ENCODE results near the gene DYNC1H1.
"Not testable (repeated sequence)": the region's sequence is repeated elsewhere in the genome, so short reads cannot be mapped to it uniquely, and the experiment has no call there.

The DYNC1H1 gene

DNA sequence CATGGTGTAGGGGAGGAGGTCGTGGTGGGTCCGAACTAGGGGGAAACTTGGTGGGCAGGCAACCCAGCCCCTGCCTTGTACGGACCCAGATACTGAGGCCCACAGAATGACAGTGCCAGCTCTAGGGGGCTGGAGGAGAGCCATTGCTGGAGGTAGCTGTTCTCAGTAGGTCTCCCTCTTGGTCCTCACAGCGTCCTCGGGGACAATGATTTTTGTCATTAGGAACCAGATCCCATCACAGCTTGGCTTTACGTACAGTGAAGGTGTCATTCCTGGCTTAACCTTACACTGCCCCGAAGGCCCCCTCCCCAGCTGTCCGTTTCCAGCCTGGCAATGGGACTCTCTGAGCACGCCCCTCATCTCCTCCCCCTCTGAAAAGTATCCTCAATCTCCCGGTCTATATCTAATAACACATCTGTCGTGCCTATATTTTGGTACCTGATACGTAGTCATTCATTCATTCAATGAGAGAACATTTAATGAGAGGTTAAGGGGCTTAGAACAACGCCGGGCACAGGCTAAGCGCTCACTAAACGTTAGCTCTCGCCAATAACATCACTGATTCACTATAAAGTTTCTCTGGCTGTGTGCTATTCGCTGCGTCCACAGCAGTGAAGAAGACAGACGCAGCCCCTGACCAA is 597 bp upstream of the DYNC1H1 start:
- no peak for DNase-seq (ENCODE audit: low spot score)
- FAIRE-seq = no peak

DNA sequence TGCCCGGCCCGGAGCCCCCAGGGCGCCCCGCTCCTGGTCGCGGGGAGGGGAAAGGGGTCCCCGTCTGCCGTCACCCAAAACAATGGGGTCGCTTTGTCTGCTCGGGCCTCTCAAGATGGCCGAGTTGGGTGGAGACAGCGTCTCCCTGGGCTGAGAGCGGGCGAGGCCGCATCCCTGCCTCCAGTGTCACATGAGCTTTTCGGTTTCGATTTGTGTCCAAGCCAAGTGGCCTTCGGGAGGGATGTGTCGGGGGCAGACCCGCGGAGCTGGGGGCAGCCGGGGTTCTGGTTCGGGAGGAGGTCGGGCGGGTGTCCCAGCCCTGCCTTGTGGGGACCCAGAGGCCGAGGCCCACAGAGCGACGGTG is 790 bp downstream of the DYNC1H1 start:
- FAIRE-seq (no peak), DNase-seq (ENCODE audit: low spot score) (peak; percentile 31)

DNA sequence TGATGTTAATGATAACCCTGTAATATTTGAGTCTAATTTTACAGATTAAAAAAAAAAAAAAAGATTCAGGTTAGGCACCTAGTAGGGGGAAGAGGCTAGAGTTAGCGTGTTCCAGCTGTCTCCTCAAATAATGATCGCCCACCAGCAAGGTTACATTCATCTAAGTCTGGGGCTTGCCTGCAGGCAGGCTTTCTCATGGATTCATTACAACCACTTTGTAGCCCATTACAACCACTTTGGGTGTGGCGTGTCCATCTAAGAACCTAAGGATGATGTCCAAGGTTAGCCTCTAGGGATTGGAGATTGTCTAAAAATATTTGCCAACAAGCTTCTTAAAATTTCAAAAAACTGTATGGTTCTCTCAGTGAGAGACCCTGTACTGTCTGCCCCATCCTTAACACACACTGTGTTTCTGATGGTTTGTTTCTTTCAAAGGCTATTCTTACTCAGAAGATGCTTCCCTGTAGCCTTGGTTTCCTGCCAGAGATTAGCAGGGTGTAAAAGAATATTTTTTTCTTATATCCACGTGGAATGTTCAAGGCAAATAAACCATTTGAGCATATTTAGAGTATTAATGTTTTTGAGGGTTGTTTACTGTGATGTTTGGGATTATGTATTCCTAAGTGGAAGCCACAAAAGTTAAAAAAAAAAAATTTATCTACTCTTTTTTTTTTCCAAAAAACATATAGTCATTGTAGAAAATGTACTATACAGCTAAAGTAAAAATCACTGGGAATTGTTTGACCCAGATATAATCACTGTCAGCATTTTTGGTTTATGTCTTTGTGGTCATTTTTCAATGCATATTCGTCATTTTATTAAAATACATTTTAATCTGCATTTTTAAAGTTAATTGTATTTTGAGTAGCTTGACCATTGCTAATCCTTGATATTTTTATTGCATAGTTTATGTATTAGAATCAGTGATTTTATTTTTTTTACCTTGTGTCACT is 1.7 kb downstream of the DYNC1H1 start:
- DNase-seq (ENCODE audit: low spot score) (no peak), FAIRE-seq (no peak)

DNA sequence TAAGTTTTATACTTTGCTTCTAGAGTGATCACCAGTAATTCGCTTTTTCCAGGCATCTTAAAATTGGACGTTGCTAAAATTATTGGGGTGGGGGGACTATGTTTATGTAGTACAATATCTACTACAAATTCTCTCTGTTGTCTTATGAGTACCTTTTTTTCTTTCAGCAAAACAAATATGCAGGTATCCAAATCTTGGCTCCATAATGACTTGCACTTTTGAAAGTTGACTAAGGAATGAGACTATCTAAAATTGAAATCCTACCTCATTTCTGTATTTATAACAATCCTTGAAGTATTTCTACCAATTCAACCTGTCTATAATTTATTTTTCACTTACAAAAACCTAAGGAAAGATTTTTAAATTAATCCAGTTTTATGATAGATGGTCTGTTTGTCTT is 2.4 kb downstream of the DYNC1H1 start:
- no peak for FAIRE-seq
- DNase-seq (ENCODE audit: low spot score) = no peak

DNA sequence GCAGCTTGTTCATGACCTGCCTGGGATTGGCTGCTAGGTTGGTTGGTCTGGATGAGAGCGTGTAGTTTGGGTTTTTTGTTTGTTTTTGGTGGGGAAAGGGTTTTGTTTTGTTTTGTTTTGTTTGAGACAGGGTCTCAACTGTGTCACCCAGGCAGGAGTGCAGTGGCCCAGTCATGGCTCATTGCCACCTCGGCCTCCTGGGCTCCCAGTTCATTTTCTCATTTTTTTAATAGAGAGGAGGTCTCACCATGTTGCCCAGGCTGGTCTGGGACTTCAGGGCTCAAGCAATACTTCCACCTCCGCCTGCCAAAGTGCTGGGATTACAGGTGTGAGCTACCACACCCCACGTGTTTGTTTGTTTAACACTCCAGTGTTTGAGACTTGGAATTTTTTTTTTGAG is 3.8 kb downstream of the DYNC1H1 start:
- FAIRE-seq (no peak), DNase-seq (ENCODE audit: low spot score) (no peak)

DNA sequence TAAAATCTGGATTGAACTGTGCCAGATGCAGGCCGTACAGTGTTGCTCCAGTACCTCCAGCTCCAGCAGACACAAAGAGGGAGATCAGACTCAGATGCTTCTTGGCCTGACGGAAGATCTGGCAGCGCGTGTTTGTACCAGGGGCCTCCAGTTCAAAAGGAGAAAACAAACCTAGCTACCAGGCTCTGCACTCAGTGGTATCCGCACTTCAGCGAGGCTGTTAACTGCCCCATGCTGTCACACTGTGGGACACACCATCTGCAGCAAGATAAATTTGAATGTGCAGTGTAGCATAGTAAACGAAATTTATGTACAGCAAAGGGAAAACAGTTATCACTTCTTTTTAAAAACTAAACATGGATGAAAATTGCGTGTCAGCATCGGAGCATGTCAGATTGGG is 5.1 kb downstream of the DYNC1H1 start:
- no peak for FAIRE-seq
- no peak for DNase-seq (ENCODE audit: low spot score)

DNA sequence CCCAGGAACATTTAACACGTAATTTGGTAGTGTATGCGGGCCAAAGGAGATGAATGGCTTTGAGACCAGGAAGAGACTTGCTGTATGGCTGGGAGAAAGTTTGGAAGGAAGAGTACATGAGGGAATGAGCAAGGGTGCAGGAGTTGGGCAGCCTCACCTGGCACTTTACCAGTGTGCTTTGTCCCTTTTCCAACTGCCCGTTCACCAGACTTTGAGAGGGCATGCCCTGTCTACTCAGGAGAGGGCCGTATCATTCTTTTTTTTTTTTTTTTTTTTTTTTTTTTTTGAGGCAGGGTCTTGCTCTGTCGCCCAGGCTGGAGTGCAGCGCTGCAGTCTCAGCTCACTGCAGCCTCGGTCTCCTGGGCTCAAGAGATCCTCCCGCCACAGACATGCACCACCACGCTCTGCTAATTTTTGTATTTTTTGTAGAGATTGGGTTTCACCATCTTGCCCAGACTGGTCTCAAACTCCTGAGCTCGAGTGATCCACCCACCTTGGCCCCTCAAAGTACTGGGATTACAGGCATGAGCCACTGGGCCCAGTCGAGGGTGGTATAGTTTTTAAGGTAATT is 6.5 kb downstream of the DYNC1H1 start:
- DNase-seq (ENCODE audit: low spot score) = no peak
- no peak for FAIRE-seq

DNA sequence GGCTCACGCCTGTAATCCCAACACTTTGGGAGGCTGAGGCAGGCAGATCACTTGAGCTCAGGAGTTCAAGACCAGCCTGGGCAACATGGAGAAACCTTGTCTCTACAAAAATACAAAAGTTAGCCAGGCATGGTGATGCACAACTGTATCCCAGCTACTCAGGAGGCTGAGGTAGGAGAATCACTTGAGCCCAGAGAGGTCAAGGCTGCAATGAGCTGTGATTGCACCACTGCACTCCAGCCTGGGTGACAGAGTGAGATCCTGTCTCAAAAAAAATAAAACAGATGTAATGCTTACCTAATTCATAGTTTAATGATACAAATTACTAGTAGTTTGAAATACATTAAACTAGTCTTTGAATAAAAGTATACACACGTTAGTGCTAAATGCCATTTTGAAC is 7.1 kb downstream of the DYNC1H1 start:
- not testable (repeated sequence) for FAIRE-seq; DNase-seq (ENCODE audit: low spot score)

DNA sequence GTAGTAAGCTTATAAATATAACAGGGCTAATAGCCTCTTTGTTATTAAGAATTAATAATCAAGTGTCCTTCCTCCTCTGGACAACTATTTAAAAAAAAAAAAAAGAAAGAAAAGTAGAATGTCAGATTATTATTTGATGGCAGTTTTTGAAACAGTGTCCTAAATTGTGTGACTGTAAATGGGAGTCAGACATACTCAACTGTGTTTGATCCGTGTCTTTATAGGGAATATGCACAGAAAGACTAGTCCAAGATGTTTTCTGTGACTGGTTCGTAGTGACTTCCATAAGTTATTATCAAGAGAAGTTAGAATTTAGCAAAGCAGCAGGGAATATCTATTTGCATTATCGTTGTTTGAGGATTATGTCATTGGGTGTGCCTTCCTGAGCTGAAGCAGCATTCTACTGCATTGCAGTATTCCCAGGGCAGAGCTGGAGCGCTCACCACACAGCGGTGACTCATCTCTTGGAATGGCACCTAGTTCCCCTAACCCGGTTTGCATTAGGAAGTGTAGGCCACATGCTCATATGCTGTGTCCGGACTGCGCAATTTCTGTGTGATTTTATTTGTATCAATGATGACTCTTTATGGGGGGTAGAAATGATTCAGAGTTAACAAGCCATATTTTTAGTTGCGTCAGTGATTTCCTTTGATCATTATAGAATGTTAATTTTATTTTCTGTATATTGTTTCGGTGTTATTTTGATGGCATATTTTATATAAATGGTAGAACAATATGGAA is 7.9 kb downstream of the DYNC1H1 start:
- FAIRE-seq (peak; percentile 23), DNase-seq (ENCODE audit: low spot score) (peak; percentile 82)

DNA sequence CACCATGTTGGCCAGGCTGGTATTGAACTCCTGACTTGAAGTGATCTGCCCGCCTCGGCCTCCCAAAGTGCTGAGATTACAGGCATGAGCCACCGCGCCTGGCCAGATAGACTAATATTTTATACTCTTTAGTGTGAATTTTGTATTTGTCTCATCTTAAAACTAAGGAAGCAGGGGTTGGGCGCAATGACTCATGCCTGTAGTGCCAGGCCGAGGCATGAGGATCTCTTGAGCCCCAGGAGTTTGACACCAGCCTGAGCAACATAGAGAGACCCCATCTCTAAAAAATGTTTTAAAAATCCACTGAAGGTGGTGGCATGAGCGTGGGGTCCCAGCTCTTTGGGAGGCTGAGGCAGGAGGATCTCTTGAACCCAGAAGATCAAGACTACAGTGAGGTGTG is 9.0 kb downstream of the DYNC1H1 start:
- DNase-seq (ENCODE audit: low spot score) (no peak), FAIRE-seq (no peak)

DNA sequence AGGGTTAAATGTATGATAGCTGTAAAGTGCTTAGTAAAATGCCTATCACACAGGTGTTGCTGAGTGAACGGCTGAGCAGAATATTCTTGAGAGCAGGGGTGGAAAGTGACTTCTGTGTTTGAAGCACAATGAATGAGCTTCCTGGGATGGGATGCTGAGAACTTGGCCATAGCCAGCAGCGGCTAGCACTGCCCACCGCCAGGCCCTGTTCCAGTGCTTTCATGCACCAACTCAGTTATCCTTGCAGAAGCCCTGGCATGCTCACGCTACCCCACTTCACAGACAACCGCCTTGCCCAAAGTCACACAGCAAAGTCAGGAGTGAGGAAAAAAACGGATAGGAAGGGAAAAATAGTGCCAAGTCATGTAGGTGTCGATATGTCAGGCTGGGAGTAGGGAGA is 10.9 kb downstream of the DYNC1H1 start:
- DNase-seq (ENCODE audit: low spot score) (no peak), FAIRE-seq (no peak)

DNA sequence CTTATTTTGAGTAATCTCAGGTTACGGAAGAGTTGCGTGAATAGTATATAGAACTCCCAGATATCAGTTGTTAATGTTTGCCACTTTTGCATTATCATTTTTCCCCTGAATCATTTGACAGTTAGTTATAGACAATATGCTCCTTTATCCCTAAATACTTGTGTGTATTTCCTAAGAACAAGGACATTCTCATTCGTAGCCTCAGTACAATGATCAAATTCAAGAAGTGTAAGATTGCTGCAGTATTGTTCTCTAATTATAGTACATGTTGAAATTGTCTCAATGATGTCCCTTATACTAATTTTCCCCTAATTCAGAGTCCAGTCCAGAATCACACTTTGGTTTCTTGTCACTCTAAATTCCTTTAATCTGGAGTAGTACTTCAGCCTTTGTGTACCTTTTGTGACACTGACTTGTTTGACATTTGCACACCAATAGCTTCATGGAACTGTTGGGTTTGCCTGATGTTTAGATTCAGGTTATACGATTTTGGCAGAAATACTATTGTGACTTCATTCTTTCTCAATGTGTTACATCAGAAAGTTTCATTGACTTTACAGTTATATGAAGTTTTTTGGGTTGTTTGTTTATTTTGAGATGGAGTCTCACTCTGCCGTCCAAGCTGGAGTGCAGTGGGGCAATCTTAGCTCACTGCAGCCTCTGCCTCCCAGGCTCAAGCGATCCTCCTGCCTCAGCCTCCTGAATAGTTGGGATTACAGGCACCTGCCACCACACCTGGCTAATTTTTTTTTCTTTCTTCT is 13.1 kb downstream of the DYNC1H1 start:
- FAIRE-seq (no peak), DNase-seq (ENCODE audit: low spot score) (no peak)

DNA sequence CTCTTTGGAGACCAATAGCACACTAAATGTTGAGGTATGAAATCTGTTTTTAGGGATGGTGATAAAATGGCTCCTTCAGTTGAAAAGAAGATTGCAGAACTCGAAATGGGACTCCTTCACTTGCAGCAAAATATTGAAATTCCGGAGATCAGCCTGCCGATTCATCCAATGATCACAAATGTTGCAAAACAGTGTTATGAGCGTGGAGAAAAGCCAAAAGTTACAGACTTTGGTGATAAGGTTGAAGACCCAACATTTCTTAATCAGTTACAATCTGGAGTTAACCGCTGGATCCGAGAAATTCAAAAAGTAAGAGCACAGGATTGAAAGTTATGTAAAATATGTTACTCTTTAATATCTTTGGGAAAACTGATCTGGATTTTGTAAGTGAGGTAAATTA is 15.3 kb downstream of the DYNC1H1 start:
- DNase-seq (ENCODE audit: low spot score) (no peak), FAIRE-seq (no peak)

DNA sequence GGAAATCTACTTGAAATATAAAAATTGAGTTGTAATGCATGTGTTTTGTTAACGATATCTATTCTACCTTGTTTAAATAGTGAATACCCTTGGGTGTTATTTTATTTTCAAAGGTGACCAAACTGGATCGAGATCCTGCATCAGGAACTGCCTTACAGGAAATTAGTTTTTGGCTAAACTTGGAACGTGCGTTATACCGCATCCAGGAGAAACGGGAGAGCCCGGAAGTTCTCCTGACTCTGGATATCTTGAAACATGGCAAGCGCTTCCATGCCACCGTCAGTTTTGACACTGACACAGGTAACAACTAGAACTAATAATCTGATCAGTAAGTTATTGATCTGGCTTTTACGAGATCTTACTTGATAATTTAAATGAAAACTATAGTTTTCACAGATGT is 15.9 kb downstream of the DYNC1H1 start:
- DNase-seq (ENCODE audit: low spot score) (no peak), FAIRE-seq (no peak)

DNA sequence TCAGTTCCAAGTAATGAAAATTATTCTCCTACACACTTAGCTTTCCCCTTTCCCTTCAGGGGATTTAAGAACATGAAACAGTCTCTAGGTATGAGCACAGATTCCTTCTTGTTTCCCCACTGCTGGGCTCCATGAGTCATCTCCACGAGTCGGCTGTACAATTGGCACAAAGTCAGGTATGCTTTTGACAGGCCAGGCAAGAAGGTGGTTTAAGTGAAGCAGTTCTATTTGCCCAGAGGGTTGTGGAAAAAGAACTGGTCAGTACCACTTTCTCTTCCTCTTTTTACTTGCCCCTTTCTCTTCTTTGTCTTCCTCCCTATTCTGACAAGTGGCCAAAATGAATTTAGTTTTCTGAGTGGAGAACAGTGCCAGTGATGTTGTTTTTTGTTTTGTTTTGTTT is 16.3 kb downstream of the DYNC1H1 start:
- no peak for FAIRE-seq
- DNase-seq (ENCODE audit: low spot score) = peak; percentile 76

DNA sequence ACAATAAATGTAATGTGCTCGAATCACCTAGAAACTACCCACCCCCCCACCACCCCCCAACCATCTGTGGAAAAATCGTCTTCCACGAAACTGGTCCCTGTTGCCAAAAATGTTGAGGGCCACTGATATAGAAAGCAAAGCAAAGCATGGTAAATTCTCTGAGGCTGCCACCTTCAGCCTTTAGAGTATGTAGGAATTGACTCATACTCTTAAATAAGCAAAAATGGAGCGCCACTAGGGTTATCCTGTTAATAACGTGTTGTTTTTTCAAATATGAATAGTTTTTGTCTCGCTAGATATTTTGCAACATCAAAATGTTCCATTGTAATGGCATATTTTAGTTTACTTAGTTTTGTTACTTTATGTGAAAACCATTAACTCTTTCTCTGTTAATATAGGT is 18.2 kb downstream of the DYNC1H1 start:
- FAIRE-seq = no peak
- no peak for DNase-seq (ENCODE audit: low spot score)

DNA sequence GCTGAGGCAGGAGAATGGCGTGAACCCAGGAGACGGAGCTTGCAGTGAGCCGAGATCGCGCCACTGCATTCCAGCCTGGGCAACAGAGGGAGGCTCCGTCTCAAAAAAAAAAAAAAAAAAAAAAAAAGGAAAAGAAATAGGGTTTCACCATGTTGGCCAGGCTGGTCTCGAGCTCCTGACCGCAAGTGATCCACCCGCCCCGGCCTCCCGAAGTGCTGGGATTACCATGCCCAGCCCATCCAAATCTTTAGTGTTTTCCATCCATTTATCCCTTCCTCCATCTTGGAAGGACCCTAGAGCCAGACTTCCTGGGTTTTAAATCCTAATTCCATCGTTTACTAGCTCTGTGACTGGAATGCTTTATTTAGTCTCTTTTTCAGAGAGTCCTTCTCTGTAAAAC is 20.5 kb downstream of the DYNC1H1 start:
- FAIRE-seq; DNase-seq (ENCODE audit: low spot score): not testable (repeated sequence)

DNA sequence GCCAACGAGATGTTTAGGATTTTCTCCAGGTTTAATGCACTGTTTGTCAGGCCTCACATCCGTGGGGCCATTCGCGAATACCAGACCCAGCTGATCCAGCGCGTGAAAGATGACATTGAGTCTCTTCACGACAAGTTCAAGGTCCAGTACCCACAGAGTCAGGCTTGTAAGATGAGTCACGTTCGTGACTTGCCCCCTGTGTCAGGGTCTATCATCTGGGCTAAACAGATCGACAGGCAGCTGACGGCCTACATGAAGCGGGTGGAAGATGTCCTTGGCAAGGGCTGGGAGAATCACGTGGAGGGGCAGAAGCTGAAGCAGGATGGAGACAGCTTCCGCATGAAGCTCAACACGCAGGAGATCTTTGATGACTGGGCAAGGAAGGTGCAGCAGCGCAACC is 21.6 kb downstream of the DYNC1H1 start:
- DNase-seq (ENCODE audit: low spot score) = no peak

DNA sequence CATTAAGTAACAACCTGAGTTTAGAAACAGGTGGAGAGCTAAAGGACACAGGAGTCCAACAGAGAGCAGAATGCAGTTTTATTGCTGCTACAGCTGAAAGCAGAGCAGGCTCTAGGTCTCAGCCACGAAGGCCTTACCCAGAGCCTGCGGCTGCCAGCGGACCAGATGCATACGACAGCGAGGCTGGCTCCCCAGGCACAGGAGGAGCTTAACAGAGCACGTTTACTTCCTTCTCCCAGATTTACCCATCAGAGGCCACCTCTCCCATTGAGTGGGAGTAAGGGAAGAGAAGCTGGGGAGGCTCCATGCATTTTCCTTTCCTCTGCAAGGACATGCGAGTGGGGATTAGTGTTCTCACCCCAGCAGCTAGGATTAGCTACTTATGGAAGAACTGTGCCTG is 22.6 kb downstream of the DYNC1H1 start:
- no peak for FAIRE-seq
- DNase-seq (ENCODE audit: low spot score) = no peak

More for the DNA sequence above, 21.6 kb downstream of the DYNC1H1 start:
- no peak for FAIRE-seq

DNA sequence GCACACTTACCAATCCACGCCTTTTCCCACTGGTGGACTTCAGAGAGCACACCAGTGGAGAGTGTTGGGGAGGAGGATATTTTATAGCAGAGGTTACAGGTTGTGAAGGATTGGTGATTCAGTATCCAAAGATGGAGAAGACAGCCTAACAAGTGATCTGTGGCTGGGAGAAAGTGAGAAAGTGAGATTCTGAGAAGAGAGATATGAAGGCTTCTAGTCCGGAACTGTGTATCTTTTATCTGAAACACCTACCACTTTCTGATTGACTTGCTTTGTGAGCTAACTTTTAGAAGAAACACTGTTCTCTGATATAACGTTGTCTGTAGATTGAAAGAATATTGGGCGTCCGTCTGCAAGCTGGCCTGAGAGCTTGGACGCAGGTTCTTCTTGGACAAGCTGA is 24.0 kb downstream of the DYNC1H1 start:
- DNase-seq (ENCODE audit: low spot score) = no peak
- FAIRE-seq = no peak

DNA sequence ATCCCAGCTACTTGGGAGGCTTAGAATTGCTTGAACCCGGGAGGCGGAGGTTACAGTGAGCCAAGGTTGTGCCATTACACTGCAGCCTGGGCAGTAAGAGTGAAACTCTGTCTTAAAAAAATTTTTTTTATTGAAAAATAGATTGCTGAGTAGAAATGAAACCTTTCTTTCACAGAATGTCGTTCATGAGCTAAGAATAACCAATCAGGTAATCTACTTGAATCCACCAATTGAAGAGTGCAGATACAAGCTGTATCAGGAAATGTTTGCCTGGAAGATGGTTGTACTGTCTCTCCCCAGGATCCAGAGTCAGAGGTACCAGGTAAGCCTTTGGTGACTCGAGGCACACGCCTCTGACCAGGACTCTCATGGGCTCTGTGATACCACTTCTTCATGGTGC is 27.0 kb downstream of the DYNC1H1 start:
- no peak for DNase-seq (ENCODE audit: low spot score)
- FAIRE-seq = no peak
